ENCODE results near the gene PDS5A. TPM values are rescaled to one million over a fixed set of nuclear protein-coding genes. Genes with fewer than 3 reads are reported as not detected.
"Not testable (repeated sequence)": the region's sequence is repeated elsewhere in the genome, so short reads cannot be mapped to it uniquely, and the experiment has no call there.

PDS5A gene
- total and polyA plus RNA-seq, 9 of the 15 experiments (the other 6 are each of a cell fraction or from before 2014, with no cell fraction given) = 16.4 to 85.4 (median 70.0) TPM

GRCh38 chr4:39994406-39994805, 16.7 kb upstream of the PDS5A start:
- no CpG with 5 or more reads among the region's 1 CpG for WGBS (ENCODE audit: insufficient coverage, low coverage, missing lambda C conversion rate)
- intact Hi-C loops (cut with micrococcal nuclease) = no loop called here

GRCh38 chr4:39989381-39989780, 11.7 kb upstream of the PDS5A start:
- DNase-seq (ENCODE audit: extremely low read depth in 1 of 4, low spot score in 3 of 4); H3K79me2 ChIP-seq (ENCODE audit: control insufficient read depth, insufficient read depth, low read length): not testable (repeated sequence)
- POLR2A ChIA-PET = interaction anchor here (2.1 kb wide), 1 partner anchor 15 kb away, joined by 11 read pairs; no protein-coding TSS in a partner anchor

More at GRCh38 chr4:39994406-39994805, 16.7 kb upstream of the PDS5A start:
- Histone ChIP-seq H3K4me1 (replicated peaks in 1 of 2; ENCODE audit: control insufficient read depth in 2 of 2, insufficient read depth in 2 of 2, low read length in 2 of 2) (no peaks in the 10 kb centered on the region), H3K79me2 (ENCODE audit: control insufficient read depth, insufficient read depth, low read length) (no peaks in the 10 kb centered on the region), H3K4me3 (no peak overlapping the region), H3K27ac (ENCODE audit: extremely low read depth, low read depth, low read length) (no peak overlapping the region), H2AFZ (ENCODE audit: low read depth, low read length) (no peak overlapping the region), H4K20me1 (replicated peaks; ENCODE audit: control insufficient read depth, insufficient read depth, low read length) (no peaks in the 10 kb centered on the region), H3K9me1 (ENCODE audit: control insufficient read depth, insufficient read depth, low read length) (no peaks in the 10 kb centered on the region), H3K9ac (ENCODE audit: insufficient read depth in 1 of 2, low read depth in 2 of 2, low read length in 2 of 2) (no peak overlapping the region), H3K27me3 (ENCODE audit: control insufficient read depth in 2 of 2, insufficient read depth in 2 of 2, low read length in 2 of 2) (no peaks in the 10 kb centered on the region), H3K9me3 (replicated peaks; ENCODE audit: control insufficient read depth, insufficient read depth, low read depth, low read length) (no peaks in the 10 kb centered on the region), H3K36me3 (ENCODE audit: control insufficient read depth, insufficient read depth, low read length) (no peaks in the 10 kb centered on the region), H3K4me2 (ENCODE audit: insufficient read depth, low read length) (no peak overlapping the region)
- TF ChIP-seq ILK (tag; IDR thresholded peaks at IDR 0.05; ENCODE audit: borderline replicate concordance, low read depth) (no peak), ZNF124 (CRISPR knock-in tag; IDR thresholded peaks at IDR 0.05) (no peak), E2F4 (CRISPR knock-in tag; IDR thresholded peaks at IDR 0.05; ENCODE audit: low read depth) (no peak), LEF1 (IDR thresholded peaks at IDR 0.05) (no peak)
- ATAC-seq (no peak), FAIRE-seq (no peak), DNase-seq (ENCODE audit: extremely low read depth in 1 of 4, low spot score in 3 of 4) (no peak)
- ChIA-PET POLR2A (no interaction called here), CTCF (ENCODE audit: low intra/inter-chr PET ratio) (no interaction called here)
- in situ Hi-C loops (cut with MboI) = no loop called here
- BruUV-seq (replicated peaks) = no TSS peak

More at GRCh38 chr4:39989381-39989780, 11.7 kb upstream of the PDS5A start:
- intact Hi-C loops (cut with micrococcal nuclease) = loop anchor here (1.0 kb wide), 1 partner anchor 14 kb away; no protein-coding TSS in a partner anchor
- BruUV-seq (replicated peaks); CTCF ChIA-PET (ENCODE audit: low intra/inter-chr PET ratio); H3K4me3 ChIP-seq; H3K36me3 ChIP-seq (ENCODE audit: control insufficient read depth, insufficient read depth, low read length); ATAC-seq; FAIRE-seq; H3K9me3 ChIP-seq (replicated peaks; ENCODE audit: control insufficient read depth, insufficient read depth, low read depth, low read length); H3K4me2 ChIP-seq (ENCODE audit: insufficient read depth, low read length); H2AFZ ChIP-seq (ENCODE audit: low read depth, low read length); H3K27ac ChIP-seq (ENCODE audit: extremely low read depth, low read depth, low read length); H3K27me3 ChIP-seq (ENCODE audit: control insufficient read depth in 2 of 2, insufficient read depth in 2 of 2, low read length in 2 of 2); H3K9ac ChIP-seq (ENCODE audit: insufficient read depth in 1 of 2, low read depth in 2 of 2, low read length in 2 of 2); H4K20me1 ChIP-seq (replicated peaks; ENCODE audit: control insufficient read depth, insufficient read depth, low read length); H3K9me1 ChIP-seq (ENCODE audit: control insufficient read depth, insufficient read depth, low read length); H3K4me1 ChIP-seq (replicated peaks in 1 of 2; ENCODE audit: control insufficient read depth in 2 of 2, insufficient read depth in 2 of 2, low read length in 2 of 2); in situ Hi-C loops (cut with MboI): not testable (repeated sequence)
- WGBS (ENCODE audit: insufficient coverage, low coverage, missing lambda C conversion rate) = 60% methylated on average over 4 of the region's 4 CpGs

All from K562 (cell line).